Measurements from ENCODE around the gene NOC4L.
A peak's percentile ranks its signal among the peaks of the same experiment; 100 is the strongest.

The NOC4L gene

GRCh38 chr12:132188916-132189325 is 44.7 kb downstream of the NOC4L start:
- Histone ChIP-seq H3K4me2 (ENCODE audit: low read depth, low read length, poor library complexity, severe bottlenecking) (peak overlapping the region; percentile 72), H3K36me3 (ENCODE audit: low read length) (no peaks in the 10 kb centered on the region), H3K27ac (ENCODE audit: low read depth, low read length) (no peak overlapping the region), H4K20me1 (ENCODE audit: low read depth, low read length) (no peaks in the 10 kb centered on the region), H3K27me3 (ENCODE audit: low read length) (no peaks in the 10 kb centered on the region), H3K4me3 (ENCODE audit: insufficient read depth, low read length, poor library complexity, severe bottlenecking) (peak overlapping the region; percentile 55), H3K9ac (ENCODE audit: low read length) (peak overlapping the region; percentile 53), H3K9me2 (replicated peaks; ENCODE audit: insufficient read depth, low read length) (no peaks in the 10 kb centered on the region), H2AFZ (ENCODE audit: low read depth, low read length, severe bottlenecking) (peak overlapping the region; percentile 95), H3K79me2 (ENCODE audit: insufficient read depth, low read length) (no peaks in the 10 kb centered on the region), H3K9me3 (ENCODE audit: insufficient read depth, low read length) (peaks cover 8% of the 10 kb centered on the region; the same call in 1 of the 2 replicates), H3F3A (ENCODE audit: insufficient read depth) (no peaks in the 10 kb centered on the region)
- TF ChIP-seq EZH2phosphoT487 (conservative IDR thresholded peaks at IDR 0.05; ENCODE audit: low read length) (no peak), CTCF (IDR thresholded peaks at IDR 0.05; ENCODE audit: insufficient read depth, low read length, poor library complexity, severe bottlenecking) (no peak)

GRCh38 chr12:132189378-132190011 is 45.2 kb downstream of the NOC4L start:
- Histone ChIP-seq H3K4me2 (ENCODE audit: low read depth, low read length, poor library complexity, severe bottlenecking) (peak overlapping the region; percentile 72), H3K9me2 (replicated peaks; ENCODE audit: insufficient read depth, low read length) (no peaks in the 10 kb centered on the region), H3K79me2 (ENCODE audit: insufficient read depth, low read length) (no peaks in the 10 kb centered on the region), H3K36me3 (ENCODE audit: low read length) (no peaks in the 10 kb centered on the region), H3K4me3 (ENCODE audit: insufficient read depth, low read length, poor library complexity, severe bottlenecking) (peak overlapping the region; percentile 55), H3K9me3 (ENCODE audit: insufficient read depth, low read length) (peaks cover 12% of the 10 kb centered on the region; the same call in 1 of the 2 replicates), H3K9ac (ENCODE audit: low read length) (peak overlapping the region; percentile 53), H2AFZ (ENCODE audit: low read depth, low read length, severe bottlenecking) (peak overlapping the region; percentile 95), H3F3A (ENCODE audit: insufficient read depth) (no peaks in the 10 kb centered on the region), H3K27ac (ENCODE audit: low read depth, low read length) (no peak overlapping the region), H3K27me3 (ENCODE audit: low read length) (no peaks in the 10 kb centered on the region), H4K20me1 (ENCODE audit: low read depth, low read length) (no peaks in the 10 kb centered on the region)
- no peak for TF ChIP-seq EZH2phosphoT487 (conservative IDR thresholded peaks at IDR 0.05; ENCODE audit: low read length)
- TF ChIP-seq CTCF (IDR thresholded peaks at IDR 0.05; ENCODE audit: insufficient read depth, low read length, poor library complexity, severe bottlenecking) = no peak

GRCh38 chr12:132190012-132190755 is 45.9 kb downstream of the NOC4L start:
- H3K27me3 ChIP-seq (ENCODE audit: low read length) = no peaks in the 10 kb centered on the region
- peak overlapping the region; percentile 53 for H3K9ac ChIP-seq (ENCODE audit: low read length)
- H3K9me3 ChIP-seq (ENCODE audit: insufficient read depth, low read length) = peaks cover 12% of the 10 kb centered on the region; the same call in 1 of the 2 replicates
- H4K20me1 ChIP-seq (ENCODE audit: low read depth, low read length) = no peaks in the 10 kb centered on the region
- TF ChIP-seq EZH2phosphoT487 (conservative IDR thresholded peaks at IDR 0.05; ENCODE audit: low read length) = no peak
- TF ChIP-seq CTCF (IDR thresholded peaks at IDR 0.05; ENCODE audit: insufficient read depth, low read length, poor library complexity, severe bottlenecking) = no peak
- H3K9me2 ChIP-seq (replicated peaks; ENCODE audit: insufficient read depth, low read length) = no peaks in the 10 kb centered on the region
- H3K36me3 ChIP-seq (ENCODE audit: low read length) = no peaks in the 10 kb centered on the region
- H3F3A ChIP-seq (ENCODE audit: insufficient read depth) = no peaks in the 10 kb centered on the region
- peak overlapping the region; percentile 72 for H3K4me2 ChIP-seq (ENCODE audit: low read depth, low read length, poor library complexity, severe bottlenecking)
- H2AFZ ChIP-seq (ENCODE audit: low read depth, low read length, severe bottlenecking) = peak overlapping the region; percentile 95
- H3K79me2 ChIP-seq (ENCODE audit: insufficient read depth, low read length) = no peaks in the 10 kb centered on the region
- no peak overlapping the region for H3K27ac ChIP-seq (ENCODE audit: low read depth, low read length)
- H3K4me3 ChIP-seq (ENCODE audit: insufficient read depth, low read length, poor library complexity, severe bottlenecking) = peak overlapping the region; percentile 55

Measured in SU-DHL-6 (cell line).